Peyer's patch (tissue), 4 donors: ENCODE measurements around the gene RAB37.

Experiments
- POLR2A ChIP-seq, 2 donors: fragments of 450-650 bp; IDR thresholded peaks; one replicate each; pipeline ENCODE4 v1.5.1; 2017; ENCODE audit warnings: antibody characterized with exemption in 2 of 2, mild to moderate bottlenecking in 2 of 2, moderate library complexity in 2 of 2
- TF ChIP-seq, protein P1 (sequence below), 6 experiments: fragments of 450-650 bp in 4 of 6; fragments of 200-600 bp in 2 of 6; sonication (generic) in 1 of 6; IDR thresholded peaks; one replicate each; pipeline ENCODE4 v1.5.1; 2017 to 2019; ENCODE audit warnings: antibody characterized with exemption in 6 of 6, mild to moderate bottlenecking in 3 of 6, moderate library complexity in 1 of 6

DNA sequence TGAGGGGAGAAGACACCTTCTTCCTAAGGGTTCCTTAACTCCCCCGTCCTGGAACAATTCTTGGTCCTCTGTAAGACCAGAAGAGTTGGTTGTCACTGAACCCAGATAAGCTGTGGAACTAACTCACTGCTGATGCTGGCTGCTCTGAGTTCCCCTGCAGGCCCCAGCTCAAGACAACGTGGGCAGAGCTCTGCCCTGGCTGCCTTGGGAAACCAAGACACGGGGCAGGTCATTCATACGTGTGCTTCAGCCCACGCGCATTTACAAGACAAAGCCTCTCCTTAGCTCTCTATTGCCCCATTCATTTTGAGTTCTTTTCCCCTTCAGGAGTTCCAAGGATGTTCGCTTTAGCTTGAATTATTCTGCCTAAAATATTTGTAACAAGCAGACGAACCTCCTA lies 42.4 kb downstream of the RAB37 start:
- TF ChIP-seq, protein P1, sequence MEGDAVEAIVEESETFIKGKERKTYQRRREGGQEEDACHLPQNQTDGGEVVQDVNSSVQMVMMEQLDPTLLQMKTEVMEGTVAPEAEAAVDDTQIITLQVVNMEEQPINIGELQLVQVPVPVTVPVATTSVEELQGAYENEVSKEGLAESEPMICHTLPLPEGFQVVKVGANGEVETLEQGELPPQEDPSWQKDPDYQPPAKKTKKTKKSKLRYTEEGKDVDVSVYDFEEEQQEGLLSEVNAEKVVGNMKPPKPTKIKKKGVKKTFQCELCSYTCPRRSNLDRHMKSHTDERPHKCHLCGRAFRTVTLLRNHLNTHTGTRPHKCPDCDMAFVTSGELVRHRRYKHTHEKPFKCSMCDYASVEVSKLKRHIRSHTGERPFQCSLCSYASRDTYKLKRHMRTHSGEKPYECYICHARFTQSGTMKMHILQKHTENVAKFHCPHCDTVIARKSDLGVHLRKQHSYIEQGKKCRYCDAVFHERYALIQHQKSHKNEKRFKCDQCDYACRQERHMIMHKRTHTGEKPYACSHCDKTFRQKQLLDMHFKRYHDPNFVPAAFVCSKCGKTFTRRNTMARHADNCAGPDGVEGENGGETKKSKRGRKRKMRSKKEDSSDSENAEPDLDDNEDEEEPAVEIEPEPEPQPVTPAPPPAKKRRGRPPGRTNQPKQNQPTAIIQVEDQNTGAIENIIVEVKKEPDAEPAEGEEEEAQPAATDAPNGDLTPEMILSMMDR (IDR thresholded peaks at IDR 0.05), result no peak
- TF ChIP-seq POLR2A (IDR thresholded peaks at IDR 0.05), result no peak
